22Rv1 (cell line): ENCODE measurements around the gene ATP1A4.

ENCODE experiments used
- ZFX ChIP-seq: fragments of 450-650 bp; IDR thresholded peaks from 2 replicates; pipeline ENCODE4 v1.6.1; 2017; ENCODE audit warnings: antibody characterized with exemption, borderline replicate concordance
- TF ChIP-seq, protein P1 (sequence below): fragments of 450-650 bp; IDR thresholded peaks from 2 replicates; pipeline ENCODE4 v1.5.1; 2017; ENCODE audit warnings: mild to moderate bottlenecking

DNA sequence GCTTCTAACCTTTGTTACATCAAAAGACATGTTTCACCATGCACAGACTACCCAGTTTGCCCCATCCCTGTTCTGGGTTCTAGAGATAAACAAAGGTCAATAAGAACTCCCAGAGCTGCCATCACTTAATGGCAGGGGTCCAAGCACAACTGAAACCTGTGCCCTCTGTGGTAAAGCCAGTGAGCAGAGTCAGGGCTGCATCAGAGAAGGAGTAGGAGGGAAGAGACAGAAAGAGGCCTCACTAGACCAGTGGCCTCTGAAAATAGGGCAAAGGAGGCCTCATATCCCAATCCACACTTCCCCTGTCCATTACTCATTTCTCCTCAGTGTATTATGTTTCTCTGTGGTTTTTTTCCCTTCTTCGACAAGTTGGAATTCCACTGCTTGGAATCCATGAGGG lies 25.7 kb upstream of the ATP1A4 start:
- TF ChIP-seq, protein P1, sequence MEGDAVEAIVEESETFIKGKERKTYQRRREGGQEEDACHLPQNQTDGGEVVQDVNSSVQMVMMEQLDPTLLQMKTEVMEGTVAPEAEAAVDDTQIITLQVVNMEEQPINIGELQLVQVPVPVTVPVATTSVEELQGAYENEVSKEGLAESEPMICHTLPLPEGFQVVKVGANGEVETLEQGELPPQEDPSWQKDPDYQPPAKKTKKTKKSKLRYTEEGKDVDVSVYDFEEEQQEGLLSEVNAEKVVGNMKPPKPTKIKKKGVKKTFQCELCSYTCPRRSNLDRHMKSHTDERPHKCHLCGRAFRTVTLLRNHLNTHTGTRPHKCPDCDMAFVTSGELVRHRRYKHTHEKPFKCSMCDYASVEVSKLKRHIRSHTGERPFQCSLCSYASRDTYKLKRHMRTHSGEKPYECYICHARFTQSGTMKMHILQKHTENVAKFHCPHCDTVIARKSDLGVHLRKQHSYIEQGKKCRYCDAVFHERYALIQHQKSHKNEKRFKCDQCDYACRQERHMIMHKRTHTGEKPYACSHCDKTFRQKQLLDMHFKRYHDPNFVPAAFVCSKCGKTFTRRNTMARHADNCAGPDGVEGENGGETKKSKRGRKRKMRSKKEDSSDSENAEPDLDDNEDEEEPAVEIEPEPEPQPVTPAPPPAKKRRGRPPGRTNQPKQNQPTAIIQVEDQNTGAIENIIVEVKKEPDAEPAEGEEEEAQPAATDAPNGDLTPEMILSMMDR, result no peak
- TF ChIP-seq ZFX, result no peak
